IMR-90 (cell line): ENCODE measurements around the gene RAI14.

ENCODE experiments used
- FOS ChIP-seq: fragments of 150-350 bp; IDR thresholded peaks from 2 replicates; pipeline ENCODE4 v1.6.1; 2016; ENCODE audit warnings: low read depth, low read length
- MAFK ChIP-seq: IDR thresholded peaks from 2 replicates; pipeline ENCODE4 v1.6.1; 2012; ENCODE audit warnings: low read depth, low read length, improper control_type of control experiment
- MXI1 ChIP-seq: IDR thresholded peaks from 2 replicates; pipeline ENCODE4 v1.6.1; 2012; ENCODE audit warnings: low read depth, mild to moderate bottlenecking, low read length, moderate library complexity, borderline replicate concordance
- POLR2A ChIP-seq: IDR thresholded peaks from 2 replicates; pipeline ENCODE4 v1.6.1; 2012; ENCODE audit warnings: mild to moderate bottlenecking, low read depth, low read length
- RAD21 ChIP-seq: IDR thresholded peaks from 2 replicates; pipeline ENCODE4 v1.6.1; 2012; ENCODE audit warnings: low read length, improper control_type of control experiment
- RFX5 ChIP-seq: IDR thresholded peaks from 2 replicates; pipeline ENCODE4 v1.8.0; 2012; ENCODE audit warnings: low read depth, mild to moderate bottlenecking, low read length, moderate library complexity
- TF ChIP-seq, protein P1 (sequence below): conservative IDR thresholded peaks from 2 replicates; pipeline ENCODE4 v1.5.1; 2012; ENCODE audit warnings: mild to moderate bottlenecking, low read depth, low read length, improper control_type of control experiment
- TF ChIP-seq, protein P2 (sequence below): fragments of 150-350 bp; IDR thresholded peaks from 2 replicates; pipeline ENCODE4 v1.6.1; 2016; ENCODE audit warnings: low read depth, mild to moderate bottlenecking, low read length, moderate library complexity, borderline replicate concordance
- TF ChIP-seq, protein P3 (sequence below): fragments of 150-350 bp; IDR thresholded peaks from 2 replicates; pipeline ENCODE4 v1.6.1; 2017; ENCODE audit warnings: mild to moderate bottlenecking, antibody characterized with exemption, low read length, low read depth

GRCh38 chr5:34706084-34706483 lies 50.0 kb downstream of the RAI14 start:
- no peak for TF ChIP-seq RAD21
- TF ChIP-seq, protein P1, sequence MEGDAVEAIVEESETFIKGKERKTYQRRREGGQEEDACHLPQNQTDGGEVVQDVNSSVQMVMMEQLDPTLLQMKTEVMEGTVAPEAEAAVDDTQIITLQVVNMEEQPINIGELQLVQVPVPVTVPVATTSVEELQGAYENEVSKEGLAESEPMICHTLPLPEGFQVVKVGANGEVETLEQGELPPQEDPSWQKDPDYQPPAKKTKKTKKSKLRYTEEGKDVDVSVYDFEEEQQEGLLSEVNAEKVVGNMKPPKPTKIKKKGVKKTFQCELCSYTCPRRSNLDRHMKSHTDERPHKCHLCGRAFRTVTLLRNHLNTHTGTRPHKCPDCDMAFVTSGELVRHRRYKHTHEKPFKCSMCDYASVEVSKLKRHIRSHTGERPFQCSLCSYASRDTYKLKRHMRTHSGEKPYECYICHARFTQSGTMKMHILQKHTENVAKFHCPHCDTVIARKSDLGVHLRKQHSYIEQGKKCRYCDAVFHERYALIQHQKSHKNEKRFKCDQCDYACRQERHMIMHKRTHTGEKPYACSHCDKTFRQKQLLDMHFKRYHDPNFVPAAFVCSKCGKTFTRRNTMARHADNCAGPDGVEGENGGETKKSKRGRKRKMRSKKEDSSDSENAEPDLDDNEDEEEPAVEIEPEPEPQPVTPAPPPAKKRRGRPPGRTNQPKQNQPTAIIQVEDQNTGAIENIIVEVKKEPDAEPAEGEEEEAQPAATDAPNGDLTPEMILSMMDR = no peak
- no peak for TF ChIP-seq MXI1
- TF ChIP-seq MAFK = no peak
- TF ChIP-seq POLR2A = no peak
- TF ChIP-seq, protein P2, sequence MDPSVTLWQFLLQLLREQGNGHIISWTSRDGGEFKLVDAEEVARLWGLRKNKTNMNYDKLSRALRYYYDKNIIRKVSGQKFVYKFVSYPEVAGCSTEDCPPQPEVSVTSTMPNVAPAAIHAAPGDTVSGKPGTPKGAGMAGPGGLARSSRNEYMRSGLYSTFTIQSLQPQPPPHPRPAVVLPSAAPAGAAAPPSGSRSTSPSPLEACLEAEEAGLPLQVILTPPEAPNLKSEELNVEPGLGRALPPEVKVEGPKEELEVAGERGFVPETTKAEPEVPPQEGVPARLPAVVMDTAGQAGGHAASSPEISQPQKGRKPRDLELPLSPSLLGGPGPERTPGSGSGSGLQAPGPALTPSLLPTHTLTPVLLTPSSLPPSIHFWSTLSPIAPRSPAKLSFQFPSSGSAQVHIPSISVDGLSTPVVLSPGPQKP = no peak
- TF ChIP-seq RFX5 = no peak
- TF ChIP-seq, protein P3, sequence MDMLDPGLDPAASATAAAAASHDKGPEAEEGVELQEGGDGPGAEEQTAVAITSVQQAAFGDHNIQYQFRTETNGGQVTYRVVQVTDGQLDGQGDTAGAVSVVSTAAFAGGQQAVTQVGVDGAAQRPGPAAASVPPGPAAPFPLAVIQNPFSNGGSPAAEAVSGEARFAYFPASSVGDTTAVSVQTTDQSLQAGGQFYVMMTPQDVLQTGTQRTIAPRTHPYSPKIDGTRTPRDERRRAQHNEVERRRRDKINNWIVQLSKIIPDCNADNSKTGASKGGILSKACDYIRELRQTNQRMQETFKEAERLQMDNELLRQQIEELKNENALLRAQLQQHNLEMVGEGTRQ = no peak
- TF ChIP-seq FOS = no peak
